ENCODE measurements around the gene CCDC141.
A peak's percentile ranks its signal among the peaks of the same experiment; 100 is the strongest.
"Not testable (repeated sequence)": the region's sequence is repeated elsewhere in the genome, so short reads cannot be mapped to it uniquely, and the experiment has no call there.

CCDC141 gene

DNA sequence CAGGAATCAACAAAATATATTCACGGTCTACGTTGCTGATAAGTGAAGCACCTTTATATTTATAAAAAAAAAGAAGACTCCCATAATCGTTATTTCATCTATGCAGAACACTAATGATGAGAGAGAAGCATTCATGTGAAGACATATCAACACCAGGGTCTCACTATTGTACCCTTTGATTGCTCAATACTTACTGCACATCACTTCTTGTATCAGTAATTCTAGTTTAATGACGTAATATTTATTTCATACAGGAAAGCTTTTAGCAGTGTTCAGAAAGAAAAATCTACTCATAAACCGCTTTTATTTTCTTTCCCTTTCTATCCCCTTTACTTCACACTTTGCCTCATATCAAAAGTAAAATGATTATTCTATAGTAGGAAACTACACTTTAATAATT, 30.7 kb downstream of the CCDC141 start:
- Mint-ChIP-seq H3K27ac (no peak overlapping the region), H3K4me3 (no peak overlapping the region), H3K9me3 (no peaks in the 10 kb centered on the region), H3K27me3 (no peaks in the 10 kb centered on the region), H3K36me3 (ENCODE audit: low read depth) (peaks cover 3% of the 10 kb centered on the region), H3K4me1 (ENCODE audit: low read depth) (peaks cover 19% of the 10 kb centered on the region)

DNA sequence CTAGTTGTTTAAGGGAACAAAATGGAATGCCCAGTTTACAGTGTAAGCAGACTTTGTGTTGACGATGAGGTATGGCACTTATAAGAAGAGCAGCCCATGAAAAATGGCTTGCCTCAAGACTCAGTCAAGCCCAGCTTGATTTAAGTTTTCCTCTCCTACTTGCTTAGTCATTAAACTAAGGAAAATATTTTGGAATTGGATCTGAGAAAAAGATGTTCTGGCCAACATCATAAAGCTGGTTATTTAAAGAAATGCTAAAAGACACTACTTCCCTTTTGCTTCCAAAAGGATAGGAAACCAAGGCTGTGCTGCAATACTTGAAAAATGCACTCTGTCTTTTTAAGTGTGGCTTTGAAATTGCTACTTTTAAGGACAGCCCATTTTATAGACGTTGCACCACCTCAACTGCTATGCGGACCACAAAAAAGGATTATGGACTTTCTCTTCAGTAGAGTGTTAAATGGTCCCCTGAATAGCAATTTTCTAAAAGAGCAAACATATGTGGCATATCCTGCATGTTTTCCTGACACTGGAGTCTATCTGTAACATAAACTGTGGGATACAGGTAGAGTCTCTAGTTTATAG, 32.1 kb downstream of the CCDC141 start:
- Mint-ChIP-seq H3K36me3 (ENCODE audit: low read depth) (peaks cover 12% of the 10 kb centered on the region), H3K4me1 (ENCODE audit: low read depth) (peaks cover 14% of the 10 kb centered on the region), H3K27ac (no peak overlapping the region), H3K9me3 (no peaks in the 10 kb centered on the region), H3K4me3 (no peak overlapping the region), H3K27me3 (no peaks in the 10 kb centered on the region)

DNA sequence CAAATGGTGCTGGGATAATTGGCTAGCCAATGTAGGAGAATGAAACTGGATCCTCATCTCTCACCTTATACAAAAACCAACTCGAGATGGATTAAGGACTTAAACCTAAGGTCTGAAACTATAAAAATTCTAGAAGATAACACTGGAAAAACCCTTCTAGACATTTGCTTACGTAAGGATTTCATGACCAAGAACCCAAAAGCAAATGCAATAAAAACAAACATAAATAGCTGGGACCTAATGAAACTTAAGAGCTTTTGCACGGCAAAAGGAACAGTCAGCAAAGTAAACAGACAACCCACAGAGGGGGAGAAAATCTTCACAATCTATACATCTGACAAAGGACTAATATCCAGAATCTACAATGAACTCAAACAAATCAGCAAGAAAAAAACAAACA, 35.7 kb downstream of the CCDC141 start:
- not testable (repeated sequence) for H3K27me3 Mint-ChIP-seq; H3K4me3 Mint-ChIP-seq; H3K27ac Mint-ChIP-seq; H3K4me1 Mint-ChIP-seq (ENCODE audit: low read depth)
- Mint-ChIP-seq H3K9me3 (peaks cover 11% of the 10 kb centered on the region), H3K36me3 (ENCODE audit: low read depth) (peaks cover 33% of the 10 kb centered on the region)

DNA sequence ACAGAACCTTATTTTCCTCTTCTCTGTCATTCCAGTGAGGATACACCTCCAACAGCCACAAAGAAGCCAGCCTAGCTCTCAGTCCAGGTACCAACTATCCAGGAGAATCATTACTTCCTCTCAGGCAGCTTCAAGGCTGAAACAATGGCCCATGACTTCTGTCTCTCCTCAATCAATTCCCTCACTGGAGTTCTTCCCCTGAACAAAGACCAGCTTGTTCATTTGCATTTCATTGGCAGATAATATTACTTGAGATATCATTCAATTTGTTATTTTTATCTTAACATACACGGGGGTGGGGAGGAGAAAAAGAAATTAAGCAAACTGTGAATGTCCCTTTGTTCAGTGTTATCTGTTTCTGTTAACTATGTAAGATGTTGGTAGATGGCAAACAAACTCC, 44.0 kb downstream of the CCDC141 start:
- no peak overlapping the region for H3K4me3 Mint-ChIP-seq
- H3K36me3 Mint-ChIP-seq (ENCODE audit: low read depth), result peaks cover 15% of the 10 kb centered on the region
- no peaks in the 10 kb centered on the region for H3K27me3 Mint-ChIP-seq
- H3K4me1 Mint-ChIP-seq (ENCODE audit: low read depth), result no peaks in the 10 kb centered on the region
- peaks cover 11% of the 10 kb centered on the region for H3K9me3 Mint-ChIP-seq
- no peak overlapping the region for H3K27ac Mint-ChIP-seq

DNA sequence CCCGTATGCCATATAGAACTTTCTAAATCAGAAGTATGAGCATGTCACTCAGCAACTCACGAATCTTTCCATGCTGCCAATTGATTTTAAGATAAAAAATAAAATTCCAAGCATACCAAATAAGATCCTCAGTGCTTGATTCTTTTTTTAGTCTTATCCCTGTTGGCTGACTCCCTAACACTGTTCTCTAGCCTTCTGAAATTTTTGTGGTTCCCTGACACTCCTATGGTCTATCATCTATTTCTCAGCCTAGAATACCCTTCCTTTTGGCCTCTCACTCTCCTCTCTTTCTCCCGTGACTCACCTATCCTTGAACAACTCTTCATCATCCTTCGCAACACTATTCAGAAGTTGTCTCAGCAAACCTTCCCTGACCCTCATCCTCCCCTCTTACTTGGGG, 50.5 kb downstream of the CCDC141 start:
- Mint-ChIP-seq H3K27ac (no peak overlapping the region), H3K4me1 (ENCODE audit: low read depth) (peaks cover 25% of the 10 kb centered on the region), H3K36me3 (ENCODE audit: low read depth) (peaks cover 7% of the 10 kb centered on the region), H3K4me3 (no peak overlapping the region), H3K27me3 (no peaks in the 10 kb centered on the region), H3K9me3 (peaks cover 10% of the 10 kb centered on the region)

DNA sequence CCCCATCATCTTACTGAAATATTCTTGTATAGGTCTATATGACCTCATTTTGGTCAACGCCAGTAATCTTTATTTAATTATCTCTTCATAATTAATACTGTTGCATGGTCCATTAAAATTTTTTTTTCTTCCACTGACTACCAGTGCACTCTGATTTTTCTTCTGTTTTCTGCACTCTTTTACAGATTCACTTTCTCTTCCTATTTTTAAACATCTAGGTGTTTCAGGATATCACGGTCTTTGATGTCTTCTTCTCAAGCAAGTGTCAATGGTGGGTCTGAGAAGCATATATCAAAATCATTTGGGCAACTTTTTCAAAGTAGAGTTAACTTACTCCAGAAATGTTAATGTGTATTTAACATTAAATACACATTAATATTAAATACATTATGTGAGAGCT, 51.4 kb downstream of the CCDC141 start:
- Mint-ChIP-seq H3K4me3 (no peak overlapping the region), H3K27ac (no peak overlapping the region), H3K36me3 (ENCODE audit: low read depth) (peaks cover 8% of the 10 kb centered on the region)

DNA sequence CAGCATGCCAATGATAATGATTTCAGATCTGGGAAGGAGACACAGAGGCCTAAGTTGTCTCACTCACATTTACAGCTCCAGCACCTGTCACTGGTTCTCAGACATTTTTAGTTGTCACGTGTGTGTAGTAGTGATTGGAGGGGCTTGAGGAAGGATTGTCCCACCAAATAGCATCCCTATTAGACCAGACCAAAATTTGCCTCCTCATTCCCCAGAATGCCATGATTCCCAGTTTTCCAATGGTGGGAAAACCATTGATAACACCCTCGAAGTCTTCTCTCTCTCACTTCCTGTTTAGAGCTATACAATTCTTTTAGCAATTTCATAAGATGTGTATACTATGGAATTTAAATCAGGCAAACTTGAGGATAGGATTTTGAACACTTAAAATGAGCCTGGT, 52.5 kb downstream of the CCDC141 start:
- H3K27ac Mint-ChIP-seq, result no peak overlapping the region
- H3K36me3 Mint-ChIP-seq (ENCODE audit: low read depth), result peaks cover 8% of the 10 kb centered on the region
- peaks cover 10% of the 10 kb centered on the region for H3K9me3 Mint-ChIP-seq
- H3K4me3 Mint-ChIP-seq, result no peak overlapping the region
- H3K4me1 Mint-ChIP-seq (ENCODE audit: low read depth), result peaks cover 25% of the 10 kb centered on the region
- H3K27me3 Mint-ChIP-seq, result no peaks in the 10 kb centered on the region

More for the DNA sequence above, 51.4 kb downstream of the CCDC141 start:
- H3K27me3 Mint-ChIP-seq, result no peaks in the 10 kb centered on the region
- H3K9me3 Mint-ChIP-seq, result peaks cover 10% of the 10 kb centered on the region
- H3K4me1 Mint-ChIP-seq (ENCODE audit: low read depth), result peaks cover 25% of the 10 kb centered on the region

DNA sequence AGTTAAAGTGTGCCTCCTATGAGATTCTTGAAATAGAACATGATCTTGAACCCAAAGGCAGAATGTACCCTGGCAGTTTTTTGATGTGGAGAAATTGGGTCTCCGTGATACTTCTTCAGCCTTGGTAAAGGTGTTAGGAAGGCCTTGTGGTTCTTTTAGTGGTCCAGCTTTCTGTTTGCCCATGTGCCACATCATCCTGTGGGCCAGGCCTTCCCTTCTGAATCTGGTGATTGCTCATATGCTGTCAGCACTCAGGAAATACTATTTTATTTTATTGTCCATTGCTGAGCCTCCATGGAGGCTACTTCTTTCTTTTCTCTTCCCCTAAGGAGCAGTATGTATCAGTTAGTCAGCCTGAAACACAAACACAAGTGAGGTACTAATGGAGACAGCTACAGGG, 52.9 kb downstream of the CCDC141 start:
- Mint-ChIP-seq H3K4me1 (ENCODE audit: low read depth) (peaks cover 25% of the 10 kb centered on the region), H3K36me3 (ENCODE audit: low read depth) (peaks cover 8% of the 10 kb centered on the region), H3K27me3 (no peaks in the 10 kb centered on the region), H3K27ac (no peak overlapping the region), H3K9me3 (peaks cover 10% of the 10 kb centered on the region), H3K4me3 (no peak overlapping the region)

DNA sequence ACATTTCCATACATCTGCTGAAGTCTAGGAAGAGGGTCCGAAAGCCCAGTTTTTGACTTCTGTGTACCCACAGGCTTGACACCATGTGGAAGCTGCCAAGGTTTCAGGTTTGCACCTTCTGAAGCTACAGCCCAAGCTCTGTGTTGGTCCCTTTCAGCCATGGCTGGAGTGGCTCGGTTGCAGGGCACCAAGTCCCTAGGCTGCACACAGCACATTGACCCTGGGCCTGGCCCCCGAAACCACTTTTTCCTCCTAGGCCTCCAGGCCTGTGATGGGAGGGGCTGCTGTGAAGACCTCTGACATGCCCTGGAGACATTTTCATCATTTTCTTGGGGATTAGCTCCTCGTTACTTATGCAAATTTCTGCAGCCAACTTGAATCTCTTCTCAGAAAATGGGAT, 55.7 kb downstream of the CCDC141 start:
- Mint-ChIP-seq H3K27ac (no peak overlapping the region), H3K9me3 (peaks cover 10% of the 10 kb centered on the region), H3K4me1 (ENCODE audit: low read depth) (peaks cover 30% of the 10 kb centered on the region), H3K27me3 (no peaks in the 10 kb centered on the region), H3K36me3 (ENCODE audit: low read depth) (peaks cover 8% of the 10 kb centered on the region), H3K4me3 (no peak overlapping the region)

DNA sequence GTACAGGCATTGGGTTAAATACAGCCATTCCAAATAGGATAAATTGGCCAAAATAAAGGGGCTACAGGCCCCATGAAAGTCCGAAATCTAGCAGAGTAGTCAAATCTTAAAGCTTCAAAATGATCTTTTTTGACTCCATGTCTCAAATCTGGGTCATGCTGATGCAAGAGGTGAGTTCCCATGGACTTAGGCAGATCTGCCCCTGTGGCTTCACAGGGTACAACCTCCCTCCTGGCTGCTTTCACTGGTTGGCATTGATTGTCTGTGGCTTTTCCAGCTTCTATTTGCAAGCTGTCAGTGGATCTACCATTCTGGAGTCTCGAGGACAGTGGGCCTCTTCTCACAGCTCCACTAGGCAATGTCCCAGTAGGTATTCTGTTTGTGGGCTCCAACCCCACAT, 56.1 kb downstream of the CCDC141 start:
- Mint-ChIP-seq H3K4me1 (ENCODE audit: low read depth) (peaks cover 25% of the 10 kb centered on the region), H3K36me3 (ENCODE audit: low read depth) (peaks cover 8% of the 10 kb centered on the region), H3K4me3 (no peak overlapping the region), H3K9me3 (peaks cover 10% of the 10 kb centered on the region), H3K27ac (no peak overlapping the region), H3K27me3 (no peaks in the 10 kb centered on the region)

DNA sequence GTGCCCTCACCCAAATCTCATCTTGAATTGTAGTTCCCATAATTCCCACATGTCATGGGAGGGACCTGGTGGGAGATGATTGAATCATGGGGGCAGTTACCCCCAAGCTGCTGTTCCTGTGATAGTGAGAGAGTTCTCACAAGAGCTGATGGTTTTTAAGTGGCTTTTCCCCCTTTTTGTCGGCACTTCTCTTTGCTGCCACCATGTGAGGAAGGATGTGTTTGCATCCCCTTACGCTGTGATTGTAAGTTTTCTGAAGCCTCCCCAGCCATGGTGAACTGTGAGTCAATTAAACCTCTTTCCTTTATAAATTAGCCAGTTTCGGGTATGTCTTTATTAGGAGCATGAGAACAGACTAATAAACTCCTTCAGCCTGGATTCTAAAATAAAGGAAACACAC, 57.2 kb downstream of the CCDC141 start:
- H3K27me3 Mint-ChIP-seq; H3K9me3 Mint-ChIP-seq; H3K27ac Mint-ChIP-seq; H3K4me3 Mint-ChIP-seq; H3K36me3 Mint-ChIP-seq (ENCODE audit: low read depth): not testable (repeated sequence)
- peaks cover 16% of the 10 kb centered on the region for H3K4me1 Mint-ChIP-seq (ENCODE audit: low read depth)

DNA sequence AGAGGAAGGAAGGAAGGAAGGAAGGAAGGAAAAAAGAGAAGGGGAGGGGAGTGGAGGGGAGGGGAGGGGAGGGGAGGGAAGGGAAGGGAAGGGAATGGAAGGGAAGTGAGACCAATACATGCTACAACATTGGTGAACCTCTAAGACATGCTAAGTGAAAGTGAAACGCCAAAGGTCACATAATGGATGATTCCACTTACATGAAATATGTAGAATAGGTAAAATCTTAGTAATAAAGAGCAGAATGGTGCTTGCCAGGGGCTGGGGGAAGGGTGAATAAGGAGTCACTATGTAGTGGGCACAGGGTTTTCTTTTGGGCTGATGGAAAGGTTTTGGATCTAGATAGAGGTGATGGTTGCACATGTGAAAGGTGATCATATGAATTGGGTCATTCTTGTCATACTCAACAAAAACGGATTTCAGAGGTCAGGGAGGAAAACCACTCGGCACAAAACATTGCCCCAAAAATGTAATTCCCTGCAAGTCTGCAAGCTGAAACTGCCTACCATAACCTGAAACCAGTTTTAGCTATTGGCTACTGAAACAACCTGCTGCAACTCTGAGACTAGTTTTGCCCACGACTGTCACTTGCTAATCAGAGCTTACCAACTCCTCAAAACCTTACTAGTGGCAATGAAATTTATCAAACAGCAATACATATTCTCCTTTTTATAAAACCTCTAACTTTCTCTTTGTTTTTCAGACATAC, 59.2 kb downstream of the CCDC141 start:
- peaks cover 10% of the 10 kb centered on the region for H3K4me1 Mint-ChIP-seq (ENCODE audit: low read depth)
- H3K4me3 Mint-ChIP-seq, result no peak overlapping the region
- H3K27ac Mint-ChIP-seq, result peak overlapping the region; percentile 63
- H3K36me3 Mint-ChIP-seq (ENCODE audit: low read depth), result peaks cover 8% of the 10 kb centered on the region
- no peaks in the 10 kb centered on the region for H3K27me3 Mint-ChIP-seq
- H3K9me3 Mint-ChIP-seq, result peaks cover 10% of the 10 kb centered on the region

DNA sequence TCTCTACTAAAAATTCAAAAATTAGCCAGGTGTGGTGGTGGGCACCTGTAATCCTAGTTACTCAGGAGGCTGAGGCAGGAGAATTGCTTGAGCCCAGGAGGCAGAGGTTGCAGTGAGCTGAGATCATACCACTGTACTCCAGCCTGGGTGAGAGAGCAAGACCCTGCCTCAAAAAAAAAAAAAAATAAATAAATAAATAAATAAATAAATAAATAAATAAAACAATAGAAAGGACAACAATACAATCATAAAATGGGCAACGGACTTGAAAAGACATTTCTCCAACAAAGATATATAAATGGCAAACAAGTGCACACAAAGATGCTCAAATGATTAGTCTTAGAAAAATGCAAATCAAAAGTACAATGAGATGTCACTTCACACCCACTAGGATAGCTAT, 60.5 kb downstream of the CCDC141 start:
- H3K36me3 Mint-ChIP-seq (ENCODE audit: low read depth), result not testable (repeated sequence)

DNA sequence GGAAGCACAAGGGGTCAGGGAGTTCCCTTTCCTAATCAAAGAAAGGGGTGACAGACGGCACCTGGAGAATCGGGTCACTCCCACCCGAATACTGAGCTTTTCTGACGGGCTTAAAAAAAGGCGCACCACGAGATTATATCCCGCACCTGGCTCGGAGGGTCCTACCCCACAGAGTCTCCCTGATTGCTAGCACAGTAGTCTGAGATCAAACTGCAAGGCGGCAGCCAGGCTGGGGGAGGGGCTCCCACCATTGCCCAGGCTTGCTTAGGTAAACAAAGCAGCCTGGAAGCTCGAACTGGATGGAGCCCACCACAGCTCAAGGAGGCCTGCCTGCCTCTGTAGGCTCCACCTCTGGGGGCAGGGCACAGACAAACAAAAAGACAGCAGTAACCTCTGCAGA, 67.3 kb downstream of the CCDC141 start:
- not testable (repeated sequence) for H3K4me1 Mint-ChIP-seq (ENCODE audit: low read depth); H3K27me3 Mint-ChIP-seq; H3K9me3 Mint-ChIP-seq; H3K4me3 Mint-ChIP-seq; H3K27ac Mint-ChIP-seq; H3K36me3 Mint-ChIP-seq (ENCODE audit: low read depth)

More for the DNA sequence above, 60.5 kb downstream of the CCDC141 start:
- H3K4me3 Mint-ChIP-seq; H3K9me3 Mint-ChIP-seq; H3K4me1 Mint-ChIP-seq (ENCODE audit: low read depth); H3K27me3 Mint-ChIP-seq; H3K27ac Mint-ChIP-seq: not testable (repeated sequence)

DNA sequence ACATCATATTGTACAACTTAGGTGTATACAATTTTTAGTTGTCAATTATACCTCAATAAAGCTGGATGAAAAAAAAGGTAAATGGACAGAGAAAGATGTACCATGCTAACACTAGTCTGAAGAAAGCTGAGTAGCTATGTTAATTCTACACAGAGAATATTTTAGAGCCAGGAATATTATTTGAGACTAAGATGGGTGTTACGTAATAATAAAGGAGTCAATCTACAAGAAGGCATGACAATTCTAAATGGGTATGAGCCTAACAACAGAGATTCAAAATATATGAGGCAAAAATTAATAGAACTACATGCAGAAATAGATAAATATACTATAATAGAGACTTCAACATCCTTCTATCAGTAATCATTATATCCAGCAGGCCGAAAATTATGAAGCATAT, 69.1 kb downstream of the CCDC141 start:
- Mint-ChIP-seq H3K27me3 (no peaks in the 10 kb centered on the region), H3K27ac (no peak overlapping the region), H3K9me3 (no peaks in the 10 kb centered on the region), H3K36me3 (ENCODE audit: low read depth) (peaks cover 5% of the 10 kb centered on the region), H3K4me1 (ENCODE audit: low read depth) (no peaks in the 10 kb centered on the region), H3K4me3 (no peak overlapping the region)

DNA sequence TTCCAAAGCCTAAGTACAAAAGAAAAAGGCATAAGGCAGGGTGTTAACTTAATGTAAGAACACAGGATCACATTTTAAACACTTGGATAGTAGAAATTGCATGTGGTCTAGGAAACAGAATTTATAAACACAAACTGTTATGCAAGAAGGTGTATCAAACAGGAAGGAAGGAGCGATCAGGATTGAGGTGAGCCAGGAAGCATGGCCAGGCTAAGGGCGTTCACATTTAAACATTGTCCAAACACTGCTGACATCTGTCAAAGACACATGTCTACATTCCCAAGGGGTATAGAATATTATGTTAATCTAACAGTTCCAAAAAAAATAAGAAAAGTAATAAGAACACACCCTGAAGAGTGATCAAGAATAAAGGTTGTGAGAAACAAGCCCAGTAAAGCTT, 71.3 kb downstream of the CCDC141 start:
- Mint-ChIP-seq H3K27ac (no peak overlapping the region), H3K36me3 (ENCODE audit: low read depth) (peaks cover 5% of the 10 kb centered on the region), H3K9me3 (no peaks in the 10 kb centered on the region), H3K4me1 (ENCODE audit: low read depth) (no peaks in the 10 kb centered on the region), H3K4me3 (no peak overlapping the region), H3K27me3 (no peaks in the 10 kb centered on the region)
